Astrocyte (in vitro differentiated cells and primary cell): ENCODE measurements around the gene NCF4.

Source experiments
- EZH2 ChIP-seq: IDR thresholded peaks from 2 replicates; pipeline ENCODE4 v1.6.1; 2012; ENCODE audit warnings: mild to moderate bottlenecking, low read length, inconsistent platforms; ENCODE audit not compliant: insufficient read depth
- TF ChIP-seq, protein P1 (sequence below): IDR thresholded peaks from 2 replicates; pipeline ENCODE4 v1.5.1; 2011; ENCODE audit warnings: low read depth, mild to moderate bottlenecking, inconsistent platforms, low read length, moderate library complexity; ENCODE audit not compliant: insufficient read depth

DNA sequence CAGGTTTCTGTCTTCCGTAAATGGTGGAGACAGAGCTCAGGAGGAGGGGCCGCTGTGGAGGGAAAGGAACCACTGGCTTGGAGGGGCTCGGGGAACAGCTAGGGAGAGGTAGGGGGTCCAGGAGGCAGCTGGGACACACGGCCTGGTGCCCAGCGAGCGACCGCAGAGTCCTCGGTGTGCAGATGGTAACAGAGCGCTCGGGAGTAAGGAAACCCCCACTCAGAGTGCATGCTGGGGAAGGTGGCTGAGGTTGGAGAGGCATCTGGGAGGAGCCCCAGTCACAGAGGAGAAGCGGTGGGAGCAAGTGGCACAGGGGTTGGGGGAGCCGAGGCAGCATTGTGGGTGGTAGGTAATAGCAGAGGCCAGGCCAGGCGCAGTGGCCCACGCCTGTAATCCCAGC is 10.8 kb upstream of the NCF4 start:
- TF ChIP-seq, protein P1, sequence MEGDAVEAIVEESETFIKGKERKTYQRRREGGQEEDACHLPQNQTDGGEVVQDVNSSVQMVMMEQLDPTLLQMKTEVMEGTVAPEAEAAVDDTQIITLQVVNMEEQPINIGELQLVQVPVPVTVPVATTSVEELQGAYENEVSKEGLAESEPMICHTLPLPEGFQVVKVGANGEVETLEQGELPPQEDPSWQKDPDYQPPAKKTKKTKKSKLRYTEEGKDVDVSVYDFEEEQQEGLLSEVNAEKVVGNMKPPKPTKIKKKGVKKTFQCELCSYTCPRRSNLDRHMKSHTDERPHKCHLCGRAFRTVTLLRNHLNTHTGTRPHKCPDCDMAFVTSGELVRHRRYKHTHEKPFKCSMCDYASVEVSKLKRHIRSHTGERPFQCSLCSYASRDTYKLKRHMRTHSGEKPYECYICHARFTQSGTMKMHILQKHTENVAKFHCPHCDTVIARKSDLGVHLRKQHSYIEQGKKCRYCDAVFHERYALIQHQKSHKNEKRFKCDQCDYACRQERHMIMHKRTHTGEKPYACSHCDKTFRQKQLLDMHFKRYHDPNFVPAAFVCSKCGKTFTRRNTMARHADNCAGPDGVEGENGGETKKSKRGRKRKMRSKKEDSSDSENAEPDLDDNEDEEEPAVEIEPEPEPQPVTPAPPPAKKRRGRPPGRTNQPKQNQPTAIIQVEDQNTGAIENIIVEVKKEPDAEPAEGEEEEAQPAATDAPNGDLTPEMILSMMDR, result no peak
- TF ChIP-seq EZH2, result no peak
